ENCODE results near the gene PTPRA. TPM values are rescaled to one million over a fixed set of nuclear protein-coding genes. Genes with fewer than 3 reads are reported as not detected.

PTPRA gene
- polyA plus RNA-seq, 3 donors, result 13.0 to 41.9 (median 13.1) TPM

DNA sequence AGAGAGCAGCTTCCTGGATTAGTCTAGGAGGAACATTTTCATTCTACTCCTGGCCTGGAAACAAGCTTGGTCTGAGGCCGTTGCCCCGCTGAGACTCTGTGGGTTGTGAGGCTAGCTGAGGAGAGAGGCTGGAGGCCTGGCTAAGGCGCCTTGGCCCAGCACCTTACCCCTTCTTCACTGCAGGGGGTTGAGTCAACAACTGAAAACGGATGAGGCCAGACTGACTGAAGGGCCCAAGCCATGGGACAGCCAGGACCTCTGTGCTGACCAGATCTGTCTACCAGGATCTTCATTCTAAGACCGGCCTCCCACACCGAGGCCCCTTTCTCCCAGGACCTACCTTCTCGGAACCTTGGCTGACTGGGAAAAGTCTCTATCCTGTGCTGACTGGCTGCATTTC is 214.8 kb downstream of the PTPRA start:
- Histone ChIP-seq H3K36me3 (replicated peaks in 1 of 2; ENCODE audit: control insufficient read depth in 1 of 2, insufficient read depth in 2 of 2, low read length in 2 of 2) (no peaks in the 10 kb centered on the region), H3K79me2 (ENCODE audit: insufficient read depth, low read length) (no peaks in the 10 kb centered on the region), H2AFZ (ENCODE audit: insufficient read depth, low read depth, low read length, poor library complexity, severe bottlenecking) (no peak overlapping the region), H3K27me3 (ENCODE audit: control insufficient read depth in 2 of 2, insufficient read depth in 2 of 2, low read length in 2 of 2) (peaks cover 30 to 56% of the 10 kb centered on the region in 2 donors), H3K27ac (ENCODE audit: low read depth in 1 of 2, low read length in 2 of 2) (no peak overlapping the region), H4K20me1 (ENCODE audit: insufficient read depth, low read length) (no peaks in the 10 kb centered on the region), H3K9me3 (replicated peaks in 1 of 2; ENCODE audit: control insufficient read depth in 1 of 2, insufficient read depth in 1 of 2, low read length in 2 of 2) (peaks cover 7 to 17% of the 10 kb centered on the region in 2 donors), H3K4me2 (replicated peaks; ENCODE audit: extremely low read depth, low read length, poor library complexity, severe bottlenecking) (no peak overlapping the region), H3K9ac (ENCODE audit: insufficient read depth, low read length, poor library complexity, severe bottlenecking) (no peak overlapping the region), H3K4me1 (ENCODE audit: control insufficient read depth in 1 of 2, insufficient read depth in 2 of 2, low read length in 2 of 2) (peaks cover 17 to 27% of the 10 kb centered on the region in 2 donors), H3K4me3 (replicated peaks in 1 of 3; ENCODE audit: low read depth in 2 of 3, low read length in 3 of 3) (no peak overlapping the region)
- Mint-ChIP-seq H3K4me3 (no peak overlapping the region), H3K36me3 (peaks cover 0 to 8% of the 10 kb centered on the region in 2 donors), H3K27me3 (ENCODE audit: low read depth in 3 of 3) (peaks cover 56 to 62% (median 57%) of the 10 kb centered on the region in 3 donors), H3K9me3 (peaks cover 0 to 22% (median 13%) of the 10 kb centered on the region in 7 donors), H3K4me1 (peaks cover 19% of the 10 kb centered on the region), H3K27ac (no peak overlapping the region)
- intact Hi-C loops (cut with micrococcal nuclease), result no loop called here
- TF ChIP-seq CTCF (IDR thresholded peaks at IDR 0.05), result no peak
- no peak for DNase-seq
- 91% methylated on average over 4 of the region's 7 CpGs for WGBS (ENCODE audit: insufficient coverage)

Other genes with a start within 250 kb of the PTPRA start
- gene NOP56, start 220.8 kb upstream of the PTPRA start, polyA plus RNA-seq, result 100 to 1,000 TPM in 1 of 3 donors, 10 to 100 TPM in 2; 27.3 to 102 (median 33.1) TPM
- gene IDH3B, start 209.3 kb upstream of the PTPRA start, polyA plus RNA-seq, result 100 to 1,000 TPM; 102 to 224 (median 103) TPM
- under 1 TPM in 1 of 3 donors, not detected in 2; 0.12 TPM for gene EBF4, start 180.7 kb upstream of the PTPRA start, polyA plus RNA-seq
- gene CPXM1, start 72.9 kb upstream of the PTPRA start, polyA plus RNA-seq, result under 1 TPM in 1 of 3 donors, not detected in 2; 0.05 TPM
- not detected for gene C20orf141, start 58.5 kb upstream of the PTPRA start, polyA plus RNA-seq
- not detected for gene TMEM239, start 57.1 kb upstream of the PTPRA start, polyA plus RNA-seq
- gene PCED1A, start 32.8 kb upstream of the PTPRA start, polyA plus RNA-seq, result 10 to 100 TPM in 2 of 3 donors, 1 to 10 TPM in 1; 9.1 to 85.2 (median 10.2) TPM
- gene VPS16, start 32.7 kb upstream of the PTPRA start, polyA plus RNA-seq, result 10 to 100 TPM; 33.3 to 87.0 (median 34.5) TPM
- gene GNRH2, start 170.1 kb downstream of the PTPRA start, polyA plus RNA-seq, result not detected
- gene MRPS26, start 172.6 kb downstream of the PTPRA start, polyA plus RNA-seq, result 10 to 100 TPM; 19.4 to 36.6 (median 29.8) TPM
- not detected for gene OXT, start 198.1 kb downstream of the PTPRA start, polyA plus RNA-seq
- gene AVP, start 211.2 kb downstream of the PTPRA start, polyA plus RNA-seq, result not detected